B cell (primary cell): ENCODE data around the gene CHAF1B. TPM values are rescaled to one million over a fixed set of nuclear protein-coding genes. Genes with fewer than 3 reads are reported as not detected.

Experiments
- ATAC-seq: fragments of 200-7000 bp; cut with Tn5 transposase; one replicate; pipeline ENCODE4 v1.10.0; 2021; ENCODE audit warnings: low read depth, mild to moderate bottlenecking, moderate number of reproducible peaks, moderate library complexity
- CTCF ChIA-PET: fragments of 350-600 bp; sonication (Branson Sonifier 250); formaldehyde crosslinking; loops from one replicate; lab custom pipeline; 2021; ENCODE audit warnings: antibody characterized with exemption, inconsistent platforms; lab: Charles Lee
- POLR2A ChIA-PET: fragments of 350-600 bp; sonication (Branson Sonifier 250); formaldehyde crosslinking; loops from one replicate; lab custom pipeline; 2021; ENCODE audit warnings: antibody characterized with exemption; lab: Charles Lee
- DNase-seq: peaks from one replicate; pipeline ENCODE4 v3.0.0; 2013
- H2AFZ ChIP-seq: 2 replicates; pipeline ENCODE4 v1.6.1; 2012; ENCODE audit warnings: mild to moderate bottlenecking, low read depth, low read length; ENCODE audit not compliant: insufficient read depth, poor library complexity, severe bottlenecking
- H3K27ac ChIP-seq, 2 donors: 1 replicate in 1 of 2; 2 replicates in 1 of 2; pipeline ENCODE4 v1.5.1; 2012 to 2013; ENCODE audit warnings: low read length in 2 of 2, mild to moderate bottlenecking in 2 of 2, moderate library complexity in 1 of 2
- H3K27me3 ChIP-seq, 4 experiments: fragments of 200-600 bp in 1 of 4; sonication (generic) in 1 of 4; replicated peaks in 1 of 4; 1 replicate in 2 of 4; 2 replicates in 2 of 4; pipeline versions ENCODE4 v1.6.1 to v1.7.0; 2013 to 2016; ENCODE audit warnings: low read length in 3 of 4, mild to moderate bottlenecking in 2 of 4, mixed read lengths in 1 of 4, moderate library complexity in 1 of 4; ENCODE audit not compliant: insufficient read depth in 4 of 4, control insufficient read depth in 3 of 4; ENCODE audit errors: control extremely low read depth in 1 of 4
- H3K36me3 ChIP-seq, 2 experiments: replicated peaks in 1 of 2; 1 replicate in 1 of 2; 2 replicates in 1 of 2; pipeline versions ENCODE4 v1.6.1 to v1.7.1; 2013; ENCODE audit warnings: low read length in 1 of 2; ENCODE audit not compliant: insufficient read depth in 2 of 2, control insufficient read depth in 1 of 2; ENCODE audit errors: control extremely low read depth in 1 of 2, extremely low read depth in 1 of 2
- H3K4me1 ChIP-seq, 2 donors: fragments of 200-600 bp in 1 of 2; sonication (generic) in 1 of 2; 1 replicate in 1 of 2; 2 replicates in 1 of 2; pipeline versions ENCODE4 v1.5.1 to v1.6.1; 2013 to 2017; ENCODE audit warnings: low read length in 2 of 2; ENCODE audit not compliant: control insufficient read depth in 2 of 2, insufficient read depth in 2 of 2
- H3K4me2 ChIP-seq: replicated peaks from 2 replicates; pipeline ENCODE3; 2012; ENCODE audit warnings: mild to moderate bottlenecking, low read depth, low read length; ENCODE audit not compliant: poor library complexity, severe bottlenecking
- H3K4me3 ChIP-seq, 5 experiments: fragments of 200-600 bp in 1 of 5; sonication (generic) in 1 of 5; 1 replicate in 3 of 5; 2 replicates in 2 of 5; pipeline versions ENCODE4 v1.5.1 to v1.7.0; 2011 to 2016; ENCODE audit warnings: low read length in 4 of 5, mild to moderate bottlenecking in 4 of 5, low read depth in 2 of 5, control low read depth in 1 of 5, moderate library complexity in 1 of 5; ENCODE audit not compliant: insufficient read depth in 1 of 5; ENCODE audit errors: control extremely low read depth in 1 of 5, extremely low read depth in 1 of 5
- H3K79me2 ChIP-seq: fragments of 200-600 bp; sonication (generic); one replicate; pipeline ENCODE4 v1.6.0; 2016; ENCODE audit warnings: low read length; ENCODE audit not compliant: control insufficient read depth, insufficient read depth
- H3K9ac ChIP-seq: fragments of 200-600 bp; sonication (generic); 2 replicates; pipeline ENCODE4 v1.6.1; 2017; ENCODE audit warnings: mild to moderate bottlenecking, low read length, moderate library complexity
- H3K9me3 ChIP-seq, 3 donors: one replicate each; pipeline versions ENCODE4 v1.6.1 to v1.7.1; 2013; ENCODE audit warnings: low read length in 2 of 3; ENCODE audit not compliant: control insufficient read depth in 2 of 3, insufficient read depth in 1 of 3; ENCODE audit errors: control extremely low read depth in 1 of 3
- H4K20me1 ChIP-seq: 2 replicates; pipeline ENCODE4 v1.6.0; 2012; ENCODE audit warnings: mild to moderate bottlenecking, low read length; ENCODE audit not compliant: insufficient read depth, control insufficient read depth, poor library complexity, severe bottlenecking
- H3K27ac Mint-ChIP-seq: one replicate; pipeline ENCODE4 v1.8.0; 2021; ENCODE audit warnings: mixed read lengths
- H3K27me3 Mint-ChIP-seq: one replicate; pipeline ENCODE4 v1.8.0; 2021; ENCODE audit warnings: mixed read lengths
- H3K4me1 Mint-ChIP-seq: one replicate; pipeline ENCODE4 v1.8.0; 2021; ENCODE audit warnings: mixed read lengths
- H3K4me3 Mint-ChIP-seq: one replicate; pipeline ENCODE4 v1.8.0; 2021; ENCODE audit warnings: mixed read lengths
- H3K9me3 Mint-ChIP-seq: one replicate; pipeline ENCODE4 v1.8.0; 2022; ENCODE audit warnings: mixed read lengths; ENCODE audit not compliant: insufficient read depth
- CTCF ChIP-seq: fragments of 200-600 bp; IDR thresholded peaks from one replicate; pipeline ENCODE4 v1.8.0; 2022; ENCODE audit warnings: antibody characterized with exemption, mild to moderate bottlenecking
- EZH2 ChIP-seq: IDR thresholded peaks from 2 replicates; pipeline ENCODE4 v1.6.1; 2012; ENCODE audit warnings: borderline replicate concordance, low read depth, mild to moderate bottlenecking, moderate library complexity, low read length; ENCODE audit not compliant: insufficient read depth, poor library complexity, severe bottlenecking
- WGBS: methylation state at CpG from one replicate; pipeline ENCODE4 v1.1.5; 2013; ENCODE audit warnings: missing lambda C conversion rate; ENCODE audit not compliant: insufficient coverage; 5-methylcytosine and 5-hydroxymethylcytosine counted together
- intact Hi-C: fragments of 100-400 bp; cut with micrococcal nuclease; formaldehyde crosslinking; loops from one replicate; pipeline ENCODE4 v1.10.0; 2022
- polyA plus RNA-seq: library from polyadenylated mRNA; depleted of rRNA; stranded (reverse); fragments of >200 nt; gene quantifications from 2 replicates; pipeline ENCODE4 v1.2.3, GENCODE V29; 2012
- total RNA-seq, 2 donors: library from RNA; stranded (reverse); fragments of 120-200 nt in 1 of 2; gene quantifications; 1 replicate in 1 of 2; 2 replicates in 1 of 2; pipeline versions ENCODE4 v1.2.3 to v1.2.4, GENCODE V29; 2013 to 2022

The CHAF1B gene
- total and polyA plus RNA-seq, 2 donors (not counting 1 experiment from before 2014, with no cell fraction given), result 1.1 to 1.9 TPM

- intact Hi-C loops, result no loop called here
- no peak overlapping the region for H3K9ac ChIP-seq
- POLR2A ChIA-PET, result no interaction called here
Measured at GRCh38 chr21:36441715-36442114, 56.5 kb downstream of the CHAF1B start.

GRCh38 chr21:36446301-36446700, 61.1 kb downstream of the CHAF1B start:
- Histone ChIP-seq H3K79me2 (no peaks in the 10 kb centered on the region), H3K36me3 (no peaks in the 10 kb centered on the region), H3K4me1 (no peaks in the 10 kb centered on the region), H3K27me3 (no peaks in the 10 kb centered on the region), H3K9ac (no peak overlapping the region), H3K27ac (no peak overlapping the region), H3K4me2 (no peak overlapping the region), H4K20me1 (no peaks in the 10 kb centered on the region), H2AFZ (no peak overlapping the region), H3K4me3 (no peak overlapping the region), H3K9me3 (no peaks in the 10 kb centered on the region)
- Mint-ChIP-seq H3K27me3 (peaks cover 3% of the 10 kb centered on the region), H3K27ac (no peak overlapping the region), H3K9me3 (no peaks in the 10 kb centered on the region), H3K4me1 (no peaks in the 10 kb centered on the region), H3K4me3 (no peak overlapping the region)
- WGBS, result 98% methylated on average over 9 of the region's 10 CpGs
- DNase-seq, result no peak
- ChIA-PET CTCF (no interaction called here), POLR2A (no interaction called here)
- TF ChIP-seq EZH2 (no peak), CTCF (no peak)
- ATAC-seq, result no peak
- intact Hi-C loops, result no loop called here

More at GRCh38 chr21:36441715-36442114, 56.5 kb downstream of the CHAF1B start:
- Mint-ChIP-seq H3K9me3 (peaks cover 2% of the 10 kb centered on the region), H3K4me1 (no peaks in the 10 kb centered on the region), H3K4me3 (no peak overlapping the region), H3K27me3 (peaks cover 4% of the 10 kb centered on the region), H3K27ac (no peak overlapping the region)
- no peaks in the 10 kb centered on the region for H3K9me3 ChIP-seq
- no peak overlapping the region for H3K4me3 ChIP-seq
- no CpG with 5 or more reads among the region's 6 CpGs for WGBS
- H4K20me1 ChIP-seq, result no peaks in the 10 kb centered on the region
- DNase-seq (no peak), ATAC-seq (no peak)
- no peaks in the 10 kb centered on the region for H3K4me1 ChIP-seq
- H3K79me2 ChIP-seq, result no peaks in the 10 kb centered on the region
- H2AFZ ChIP-seq, result no peak overlapping the region
- CTCF ChIA-PET, result no interaction called here
- no peak for TF ChIP-seq EZH2
- no peak for TF ChIP-seq CTCF
- H3K36me3 ChIP-seq, result no peaks in the 10 kb centered on the region
- H3K4me2 ChIP-seq, result no peak overlapping the region
- no peaks in the 10 kb centered on the region for H3K27me3 ChIP-seq
- no peak overlapping the region for H3K27ac ChIP-seq
